GM18951 (cell line): ENCODE measurements around the gene GAS2.

Source experiments
- POLR2A ChIP-seq: IDR thresholded peaks from 4 replicates; pipeline ENCODE4 v1.6.1; 2011; ENCODE audit warnings: mild to moderate bottlenecking; ENCODE audit not compliant: insufficient read length, insufficient read depth; ENCODE audit errors: extremely low read depth
- in situ Hi-C: fragments of 300-500 bp; cut with MboI; formaldehyde crosslinking; loops from one replicate; pipeline ENCODE4 v1.12.0; 2022; ENCODE audit warnings: low sequenced_read_pairs, mixed read lengths, inconsistent platforms; ENCODE audit not compliant: unreplicated experiment

GAS2 gene

GRCh38 chr11:22725079-22725478 is 58.7 kb downstream of the GAS2 start:
- no peak for TF ChIP-seq POLR2A
- in situ Hi-C loops, result no loop called here

GRCh38 chr11:22728600-22729389 is 62.4 kb downstream of the GAS2 start:
- in situ Hi-C loops, result no loop called here
- no peak for TF ChIP-seq POLR2A

- in situ Hi-C loops, result no loop called here
- TF ChIP-seq POLR2A, result no peak
These were observed 63.9 kb downstream of the GAS2 start for GRCh38 chr11:22730319-22730718.

GRCh38 chr11:22732588-22732987 is 66.2 kb downstream of the GAS2 start:
- TF ChIP-seq POLR2A, result no peak
- in situ Hi-C loops, result no loop called here

GRCh38 chr11:22733475-22734248 is 67.3 kb downstream of the GAS2 start:
- no peak for TF ChIP-seq POLR2A
- in situ Hi-C loops, result no loop called here

GRCh38 chr11:22734628-22735345 is 68.4 kb downstream of the GAS2 start:
- in situ Hi-C loops, result no loop called here
- no peak for TF ChIP-seq POLR2A

- TF ChIP-seq POLR2A, result no peak
- in situ Hi-C loops, result no loop called here
These were observed 75.8 kb downstream of the GAS2 start for GRCh38 chr11:22742157-22742613.

- no peak for TF ChIP-seq POLR2A
- in situ Hi-C loops, result no loop called here
These were observed 83.1 kb downstream of the GAS2 start for GRCh38 chr11:22749536-22749935.

GRCh38 chr11:22752908-22753310 is 86.5 kb downstream of the GAS2 start:
- TF ChIP-seq POLR2A, result no peak
- in situ Hi-C loops, result no loop called here

GRCh38 chr11:22753416-22753815 is 87.0 kb downstream of the GAS2 start:
- no peak for TF ChIP-seq POLR2A
- in situ Hi-C loops, result no loop called here

GRCh38 chr11:22761066-22761465 is 94.7 kb downstream of the GAS2 start:
- TF ChIP-seq POLR2A, result no peak
- in situ Hi-C loops, result no loop called here

- in situ Hi-C loops, result no loop called here
- no peak for TF ChIP-seq POLR2A
These were observed 96.8 kb downstream of the GAS2 start for GRCh38 chr11:22763166-22763565.

- TF ChIP-seq POLR2A, result no peak
- in situ Hi-C loops, result no loop called here
These were observed 98.3 kb downstream of the GAS2 start for GRCh38 chr11:22764735-22765134.
